IPS-NIHi7 (cell line): Measurements from ENCODE around the gene IFNA4.
"Not testable (repeated sequence)": the region's sequence is repeated elsewhere in the genome, so short reads cannot be mapped to it uniquely, and the experiment has no call there.

ENCODE experiments used
- DNase-seq: peaks from one replicate; pipeline ENCODE4 v3.0.0; 2012; ENCODE audit warnings: mixed read lengths; ENCODE audit errors: extremely low spot score

Gene IFNA4

GRCh38 chr9:21187487-21187886, at the start of gene IFNA4:
Gene IFNA4 (minus strand): TSS chr9:21187587. CDS start chr9:21187531, 56 bp downstream.
- DNase-seq, result not testable (repeated sequence)

GRCh38 chr9:21236360-21236714, 49.0 kb upstream of the IFNA4 start:
- DNase-seq, result not testable (repeated sequence)

- DNase-seq, result peak; percentile 56
Measured at GRCh38 chr9:21235468-21236359, 48.3 kb upstream of the IFNA4 start.

GRCh38 chr9:21234153-21234687, 46.8 kb upstream of the IFNA4 start:
- DNase-seq, result no peak

- DNase-seq, result no peak
Measured at GRCh38 chr9:21233258-21233657, 45.9 kb upstream of the IFNA4 start.

- DNase-seq, result no peak
Measured at GRCh38 chr9:21228122-21228521, 40.7 kb upstream of the IFNA4 start, which contains the start of gene IFNA17. Gene IFNA17 (minus strand): TSS chr9:21228222. CDS start chr9:21228173, 49 bp downstream.

- DNase-seq, result not testable (repeated sequence)
Measured at GRCh38 chr9:21217211-21217610, 29.8 kb upstream of the IFNA4 start, which contains the start of gene IFNA16. Gene IFNA16 (minus strand): TSS chr9:21217311. CDS start chr9:21217305, 6 bp downstream.

- DNase-seq, result peak; percentile 14
Measured at GRCh38 chr9:21213411-21214326, 26.3 kb upstream of the IFNA4 start.

DNA sequence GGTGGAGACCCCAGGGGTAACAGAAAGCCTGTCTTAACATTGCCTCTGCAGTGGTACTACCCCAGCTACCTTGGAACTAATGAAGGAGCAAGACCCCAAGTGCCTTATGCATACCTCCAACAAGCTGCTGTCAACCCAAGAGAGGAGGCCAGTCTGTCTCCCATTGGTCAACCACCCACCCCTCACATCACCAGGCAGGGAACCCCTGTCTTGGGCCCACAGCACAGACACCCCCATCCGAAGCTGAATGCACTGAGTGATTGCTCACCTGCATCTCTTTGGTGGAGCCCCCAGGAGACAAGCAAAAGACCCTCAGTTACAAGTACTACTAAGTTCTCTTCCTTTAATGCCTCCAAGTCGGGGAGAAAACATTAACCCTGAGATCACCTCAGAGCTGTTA, 24.8 kb upstream of the IFNA4 start:
- not testable (repeated sequence) for DNase-seq

DNA sequence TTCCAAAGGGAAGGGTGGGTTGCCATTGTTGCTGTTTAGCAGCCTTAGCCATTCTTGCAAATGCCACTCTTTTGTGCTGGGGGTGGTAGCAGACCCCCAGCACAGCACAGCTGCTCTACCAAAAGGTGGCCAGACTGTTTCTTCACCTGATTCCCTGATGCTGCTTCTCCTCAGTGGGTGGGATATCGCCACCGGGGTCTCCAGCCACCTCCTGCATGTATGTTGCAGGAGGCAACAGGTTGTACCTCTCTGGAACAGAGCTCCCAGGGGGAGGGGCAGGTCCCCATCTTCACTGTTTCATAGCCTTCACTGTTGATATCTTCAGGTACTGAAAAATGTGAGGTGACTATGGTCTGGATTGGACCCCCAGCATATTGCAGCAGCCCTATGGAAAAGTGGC, 23.4 kb upstream of the IFNA4 start:
- DNase-seq, result not testable (repeated sequence)

- DNase-seq, result no peak
Measured at GRCh38 chr9:21210311-21210710, 22.9 kb upstream of the IFNA4 start.

DNA sequence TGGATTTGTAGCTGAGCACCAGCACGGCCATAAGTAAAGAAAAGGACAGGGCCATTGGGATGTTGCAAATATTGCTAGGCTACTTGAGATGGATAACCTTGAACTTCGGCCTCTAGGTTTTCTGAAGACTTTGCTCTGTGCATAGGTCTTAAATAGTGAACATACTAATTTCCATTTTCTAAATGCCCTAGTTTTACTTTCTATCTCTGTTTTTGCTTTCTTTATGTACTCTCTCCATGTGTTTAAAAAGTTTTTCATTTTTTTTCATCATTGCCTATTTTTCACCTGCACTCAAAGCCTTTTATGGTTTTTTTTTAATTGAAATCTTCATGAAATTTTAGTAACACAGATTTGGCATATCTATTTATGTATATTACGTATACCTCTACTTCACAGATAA, 19.7 kb upstream of the IFNA4 start, which contains the start of gene IFNA10:
IFNA10 (minus strand) TSS at position 101 of the 400 bp plus-strand sequence; CDS start at position 55, 46 bp downstream.
- not testable (repeated sequence) for DNase-seq

DNA sequence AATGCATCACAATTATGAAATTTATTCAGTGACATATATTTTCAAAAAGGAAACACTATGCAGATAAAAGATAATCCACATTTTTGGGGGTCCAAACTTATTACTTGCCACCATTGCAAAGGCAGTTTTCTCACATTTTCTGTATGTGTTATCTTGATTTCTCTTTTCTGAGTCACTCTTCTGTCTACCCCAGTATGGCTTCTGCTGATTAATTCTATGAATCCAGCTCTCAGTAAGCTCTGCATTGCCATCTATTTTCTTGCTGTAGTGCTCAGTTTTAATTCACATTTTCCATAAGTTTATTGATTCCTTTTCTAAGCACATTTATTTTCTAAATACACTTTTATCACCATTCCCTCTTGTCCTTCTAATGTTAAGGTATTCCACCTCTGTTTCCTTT, 17.8 kb upstream of the IFNA4 start:
- DNase-seq, result no peak

- DNase-seq, result not testable (repeated sequence)
Measured at GRCh38 chr9:21202105-21202504, 14.7 kb upstream of the IFNA4 start, which contains the start of gene IFNA7. Gene IFNA7 (minus strand): TSS chr9:21202205. CDS start chr9:21202165, 40 bp downstream.

DNA sequence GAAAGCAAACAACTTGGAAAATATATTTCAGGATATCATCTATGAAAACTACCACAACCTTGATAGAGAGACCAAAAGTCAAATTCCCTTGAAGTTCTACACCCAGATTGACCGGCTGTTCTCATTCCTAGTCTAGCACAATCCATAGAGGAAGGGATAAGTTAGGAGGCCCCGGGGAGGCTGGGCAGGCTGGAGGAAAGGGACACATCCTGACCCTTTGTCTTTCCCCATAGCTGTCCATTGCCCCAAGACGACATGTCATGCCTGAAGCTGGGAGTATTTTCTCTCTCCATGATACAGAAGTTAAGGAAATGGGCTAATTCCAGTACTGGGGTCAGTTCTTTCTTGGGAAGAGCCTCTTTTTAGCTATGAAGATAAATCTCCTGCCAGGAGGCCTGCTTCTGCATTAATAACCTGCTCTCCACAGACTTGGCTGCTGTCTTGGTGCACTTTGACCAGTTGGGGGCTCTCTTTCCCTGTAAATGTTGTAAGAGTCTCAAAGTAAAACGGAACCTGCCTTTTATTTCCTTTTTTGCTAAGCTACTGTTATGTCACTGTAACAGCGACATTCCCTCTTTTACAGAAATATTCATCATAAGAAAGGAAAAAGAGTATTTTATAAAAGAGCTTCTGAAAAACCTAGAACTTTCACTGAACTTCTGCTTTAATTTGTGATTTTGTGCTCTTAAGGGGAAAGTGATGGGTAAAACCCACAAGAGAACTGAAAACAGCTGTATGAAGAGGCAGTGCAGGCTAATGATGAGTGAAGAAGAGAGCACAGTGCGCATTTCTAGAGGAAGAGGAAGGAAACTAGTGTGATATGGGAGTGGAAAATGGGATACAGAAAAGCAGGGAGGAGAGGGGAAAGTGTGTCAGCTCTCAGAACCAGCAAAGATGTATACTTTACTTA, 7.7 kb upstream of the IFNA4 start:
- not testable (repeated sequence) for DNase-seq

- DNase-seq, result peak; percentile 13
Measured at GRCh38 chr9:21182810-21183736, 4.3 kb downstream of the IFNA4 start.

DNA sequence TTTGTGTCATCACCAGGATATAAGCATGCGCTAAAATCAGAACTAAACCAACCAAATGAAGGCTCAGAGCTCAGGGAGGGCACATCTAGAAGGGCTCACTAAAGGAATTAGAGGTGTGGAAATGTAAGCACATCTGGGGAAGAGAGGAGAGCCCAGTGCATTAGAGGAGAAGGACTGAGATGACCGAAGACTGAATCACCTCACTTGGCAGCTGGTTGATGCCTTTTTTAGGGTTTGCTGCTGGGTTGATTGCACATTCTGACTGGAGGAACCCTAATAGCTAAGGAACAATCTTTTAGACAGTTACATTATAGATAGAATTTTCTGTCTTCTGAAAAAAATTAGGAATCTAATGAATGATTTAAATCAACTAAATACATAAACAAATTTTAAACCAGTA, 12.7 kb downstream of the IFNA4 start:
- no peak for DNase-seq

DNA sequence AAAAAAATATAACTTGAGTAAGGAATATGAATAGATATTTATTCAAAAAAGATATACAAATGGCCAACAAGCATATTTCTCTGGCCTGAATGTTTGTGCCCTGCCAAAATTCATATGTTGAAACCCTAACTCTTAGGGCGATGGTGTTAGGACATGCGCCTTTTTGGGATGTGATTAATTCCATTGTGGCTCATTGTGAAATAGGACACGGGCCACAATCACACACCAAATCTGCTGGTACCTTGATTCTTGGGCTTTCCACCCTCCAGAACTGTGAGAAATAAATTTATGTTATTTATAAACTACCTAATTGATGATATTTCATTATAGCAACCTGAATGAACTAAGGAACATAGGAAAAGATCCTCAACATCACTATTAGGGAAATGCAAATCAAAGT, 15.2 kb downstream of the IFNA4 start:
- no peak for DNase-seq

DNA sequence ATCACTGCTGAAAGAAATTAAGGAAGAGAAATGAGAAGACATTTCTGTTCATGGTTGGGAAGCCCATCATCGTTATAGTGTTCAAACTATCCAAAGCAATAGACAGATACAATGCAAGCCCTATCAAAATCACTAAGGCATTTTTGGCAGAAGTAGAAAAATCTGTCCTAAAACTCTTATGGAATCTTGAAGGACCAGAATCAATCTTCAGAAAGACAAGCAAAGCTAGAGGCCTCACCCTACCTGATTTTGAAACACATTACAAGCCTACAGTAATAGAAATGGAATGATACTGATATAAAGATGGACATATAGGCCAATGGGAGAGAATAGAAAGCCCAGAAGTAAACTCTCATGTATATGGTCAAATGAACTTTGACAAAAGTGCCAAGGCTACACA, 16.0 kb downstream of the IFNA4 start:
- DNase-seq, result no peak
